Choroid plexus epithelial cell (primary cell): ENCODE results near the gene RABGGTA.

Experiments used
- DNase-seq: peaks from one replicate; pipeline ENCODE4 v3.0.0-alpha.2; 2010; ENCODE audit warnings: low read depth
- H3K4me3 ChIP-seq: 2 replicates; pipeline ENCODE4 v1.5.1; 2011; ENCODE audit warnings: low read depth, mild to moderate bottlenecking, control low read depth, low read length, moderate library complexity
- CTCF ChIP-seq: conservative IDR thresholded peaks from 2 replicates; pipeline ENCODE4 v1.5.1; 2011; ENCODE audit warnings: low read depth, mild to moderate bottlenecking, control low read depth, inconsistent platforms, low read length, moderate library complexity

The RABGGTA gene

GRCh38 chr14:24290746-24291145 is 19.3 kb upstream of the RABGGTA start:
- TF ChIP-seq CTCF: no peak
- no peak for DNase-seq
- no peak overlapping the region for H3K4me3 ChIP-seq

- no peak overlapping the region for H3K4me3 ChIP-seq
- DNase-seq: no peak
- TF ChIP-seq CTCF: no peak
These were observed 18.4 kb upstream of the RABGGTA start for GRCh38 chr14:24289649-24290280.

GRCh38 chr14:24286996-24287395 is 15.6 kb upstream of the RABGGTA start:
- DNase-seq: no peak
- TF ChIP-seq CTCF: no peak
- H3K4me3 ChIP-seq: no peak overlapping the region

GRCh38 chr14:24285351-24285750 is 14.0 kb upstream of the RABGGTA start:
- peak; percentile 2 for TF ChIP-seq CTCF
- H3K4me3 ChIP-seq: no peak overlapping the region
- DNase-seq: no peak

- H3K4me3 ChIP-seq: no peak overlapping the region
- TF ChIP-seq CTCF: no peak
- DNase-seq: no peak
These were observed 13.2 kb upstream of the RABGGTA start for GRCh38 chr14:24284501-24285035.

GRCh38 chr14:24283796-24284460 is 12.5 kb upstream of the RABGGTA start:
- no peak for DNase-seq
- no peak overlapping the region for H3K4me3 ChIP-seq
- TF ChIP-seq CTCF: no peak

GRCh38 chr14:24282736-24283135 is 11.3 kb upstream of the RABGGTA start:
- TF ChIP-seq CTCF: no peak
- no peak overlapping the region for H3K4me3 ChIP-seq
- no peak for DNase-seq
